SU-DHL-6 (cell line): Measurements from ENCODE around the gene MICALL1.

Source experiments
- H2AFZ ChIP-seq: fragments of 200-600 bp; sonication (generic); 2 replicates; pipeline ENCODE4 v1.6.1; 2014; ENCODE audit warnings: low read depth, mild to moderate bottlenecking, moderate library complexity, mixed read lengths, antibody characterized with exemption, low read length; ENCODE audit not compliant: severe bottlenecking
- H3F3A ChIP-seq: fragments of 200-600 bp; shearing (Covaris generic); 2 replicates; pipeline ENCODE4 v1.6.0; 2016; ENCODE audit warnings: antibody characterized with exemption, mild to moderate bottlenecking; ENCODE audit not compliant: insufficient read depth
- H3K27ac ChIP-seq: fragments of 200-600 bp; sonication (generic); 2 replicates; pipeline ENCODE4 v1.5.1; 2016; ENCODE audit warnings: low read depth, mild to moderate bottlenecking, low read length, moderate library complexity, mixed read lengths
- H3K27me3 ChIP-seq: fragments of 200-600 bp; sonication (generic), shearing (Covaris generic); 2 replicates; pipeline ENCODE4 v1.6.0; 2014; ENCODE audit warnings: mild to moderate bottlenecking, low read length
- H3K36me3 ChIP-seq: fragments of 200-600 bp; sonication (generic); 2 replicates; pipeline ENCODE4 v1.6.1; 2014; ENCODE audit warnings: mild to moderate bottlenecking, low read length, mixed read lengths
- H3K4me2 ChIP-seq: fragments of 300-600, 200-600 bp; shearing (Covaris generic), sonication (generic); 2 replicates; pipeline ENCODE4 v1.6.0; 2014; ENCODE audit warnings: low read length, low read depth, mild to moderate bottlenecking; ENCODE audit not compliant: poor library complexity, severe bottlenecking
- H3K4me3 ChIP-seq: fragments of 200-600 bp; sonication (generic); 2 replicates; pipeline ENCODE4 v1.5.1; 2014; ENCODE audit warnings: antibody characterized with exemption, low read length, mild to moderate bottlenecking, mixed read lengths; ENCODE audit not compliant: insufficient read depth, poor library complexity, severe bottlenecking
- H3K79me2 ChIP-seq: fragments of 200-600 bp; sonication (generic); 2 replicates; pipeline ENCODE4 v1.6.1; 2014; ENCODE audit warnings: mild to moderate bottlenecking, low read length, moderate library complexity; ENCODE audit not compliant: insufficient read depth
- H3K9ac ChIP-seq: fragments of 200-600 bp; sonication (generic); 2 replicates; pipeline ENCODE4 v1.7.0; 2014; ENCODE audit warnings: mild to moderate bottlenecking, low read length
- H3K9me2 ChIP-seq: fragments of 200-600 bp; sonication (generic); replicated peaks from 2 replicates; pipeline ENCODE4 v1.6.1; 2014; ENCODE audit warnings: low read length; ENCODE audit not compliant: insufficient read depth
- H3K9me3 ChIP-seq: fragments of 200-600 bp; sonication (generic); 2 replicates; pipeline ENCODE4 v1.6.1; 2014; ENCODE audit warnings: low read length, mixed read lengths; ENCODE audit not compliant: insufficient read depth
- H4K20me1 ChIP-seq: fragments of 200-600 bp; sonication (generic); 2 replicates; pipeline ENCODE4 v1.6.1; 2014; ENCODE audit warnings: low read depth, mild to moderate bottlenecking, antibody characterized with exemption, low read length, moderate library complexity, mixed read lengths
- CTCF ChIP-seq: fragments of 200-600 bp; sonication (generic); IDR thresholded peaks from one replicate; pipeline ENCODE4 v1.5.1; 2017; ENCODE audit warnings: antibody characterized with exemption, mild to moderate bottlenecking, low read length, moderate library complexity; ENCODE audit not compliant: insufficient read depth, poor library complexity, severe bottlenecking
- EZH2phosphoT487 ChIP-seq: fragments of 200-600 bp; sonication (generic), shearing (Covaris generic); conservative IDR thresholded peaks from 2 replicates; pipeline ENCODE4 v1.6.1; 2018; ENCODE audit warnings: mild to moderate bottlenecking, antibody characterized with exemption, low read length, moderate library complexity, mixed read lengths

MICALL1 gene

GRCh38 chr22:37917874-37918548 is 11.9 kb downstream of the MICALL1 start:
- Histone ChIP-seq H4K20me1 (no peaks in the 10 kb centered on the region), H2AFZ (no peak overlapping the region), H3K9ac (no peak overlapping the region), H3K9me2 (no peaks in the 10 kb centered on the region), H3K79me2 (no peaks in the 10 kb centered on the region), H3K27me3 (no peaks in the 10 kb centered on the region), H3F3A (no peaks in the 10 kb centered on the region), H3K36me3 (no peaks in the 10 kb centered on the region), H3K4me2 (no peak overlapping the region), H3K4me3 (no peak overlapping the region), H3K27ac (no peak overlapping the region), H3K9me3 (no peaks in the 10 kb centered on the region)
- TF ChIP-seq CTCF (no peak), EZH2phosphoT487 (no peak)

- H3K27ac ChIP-seq = no peak overlapping the region
- no peak for TF ChIP-seq CTCF
- TF ChIP-seq EZH2phosphoT487 = no peak
- H3K9me2 ChIP-seq = no peaks in the 10 kb centered on the region
- no peaks in the 10 kb centered on the region for H3K79me2 ChIP-seq
- H2AFZ ChIP-seq = no peak overlapping the region
- no peaks in the 10 kb centered on the region for H3K36me3 ChIP-seq
- no peaks in the 10 kb centered on the region for H3K9me3 ChIP-seq
- H3K4me2 ChIP-seq = no peak overlapping the region
- H3K4me3 ChIP-seq = no peak overlapping the region
- no peaks in the 10 kb centered on the region for H3K27me3 ChIP-seq
- no peaks in the 10 kb centered on the region for H4K20me1 ChIP-seq
- no peaks in the 10 kb centered on the region for H3F3A ChIP-seq
- no peak overlapping the region for H3K9ac ChIP-seq
Measured at GRCh38 chr22:37918580-37919270, 12.6 kb downstream of the MICALL1 start.

- no peaks in the 10 kb centered on the region for H3K79me2 ChIP-seq
- H4K20me1 ChIP-seq = no peaks in the 10 kb centered on the region
- H3K9me3 ChIP-seq = no peaks in the 10 kb centered on the region
- no peak overlapping the region for H3K9ac ChIP-seq
- H3K36me3 ChIP-seq = no peaks in the 10 kb centered on the region
- no peak overlapping the region for H3K4me2 ChIP-seq
- TF ChIP-seq EZH2phosphoT487 = no peak
- TF ChIP-seq CTCF = no peak
- no peaks in the 10 kb centered on the region for H3F3A ChIP-seq
- no peak overlapping the region for H2AFZ ChIP-seq
- no peaks in the 10 kb centered on the region for H3K27me3 ChIP-seq
- H3K27ac ChIP-seq = no peak overlapping the region
- no peaks in the 10 kb centered on the region for H3K9me2 ChIP-seq
- no peak overlapping the region for H3K4me3 ChIP-seq
Measured at GRCh38 chr22:37920126-37920525, 14.0 kb downstream of the MICALL1 start.
